CD4-positive, CD25-positive, alpha-beta regulatory T cell (primary cell): Measurements from ENCODE around the gene PFN3. TPM values are rescaled to one million over a fixed set of nuclear protein-coding genes. Genes with fewer than 3 reads are reported as not detected.
A peak's percentile ranks its signal among the peaks of the same experiment; 100 is the strongest.

Experiments used
- ATAC-seq, 2 donors: fragments of 150-1000 bp; cut with Tn5 transposase; one replicate each; pipeline ENCODE4 v1.10.0; 2021; ENCODE audit warnings: low read depth in 2 of 2, moderate number of reproducible peaks in 2 of 2, moderate library complexity in 1 of 2
- DNase-seq, 3 donors: peaks; one replicate each; pipeline versions ENCODE4 v3.0.0 to v3.0.0-alpha.2; 2012 to 2022; ENCODE audit warnings: mixed read lengths in 1 of 3
- H3K27ac ChIP-seq: one replicate; pipeline ENCODE4 v1.7.0; 2013; ENCODE audit warnings: mild to moderate bottlenecking, low read length; ENCODE audit not compliant: insufficient read depth, poor library complexity, severe bottlenecking
- H3K27me3 ChIP-seq: one replicate; pipeline ENCODE4 v1.7.0; 2013; ENCODE audit warnings: low read length; ENCODE audit not compliant: control insufficient read depth, insufficient read depth
- H3K36me3 ChIP-seq: one replicate; pipeline ENCODE4 v1.7.0; 2013; ENCODE audit warnings: mild to moderate bottlenecking, low read length, moderate library complexity; ENCODE audit not compliant: control insufficient read depth, insufficient read depth
- H3K4me1 ChIP-seq: 2 replicates; pipeline ENCODE4 v1.7.0; 2013; ENCODE audit warnings: mild to moderate bottlenecking, low read length; ENCODE audit not compliant: insufficient read depth, control insufficient read depth, poor library complexity, severe bottlenecking
- H3K4me3 ChIP-seq: one replicate; pipeline ENCODE4 v1.7.0; 2013; ENCODE audit warnings: low read depth, mild to moderate bottlenecking, low read length, moderate library complexity
- H3K9me3 ChIP-seq, 2 experiments: 1 replicate in 1 of 2; 2 replicates in 1 of 2; pipeline ENCODE4 v1.7.0; 2013; ENCODE audit warnings: low read length in 2 of 2, mild to moderate bottlenecking in 1 of 2, moderate library complexity in 1 of 2; ENCODE audit not compliant: control insufficient read depth in 2 of 2
- H3K27ac Mint-ChIP-seq, 3 donors: one replicate each; pipeline ENCODE4 v1.8.0; 2020 to 2022; ENCODE audit warnings: mild to moderate bottlenecking in 3 of 3, mixed read lengths in 3 of 3, moderate library complexity in 2 of 3
- H3K27me3 Mint-ChIP-seq: one replicate; pipeline ENCODE4 v1.8.0; 2022; ENCODE audit warnings: mild to moderate bottlenecking, mixed read lengths
- H3K36me3 Mint-ChIP-seq: one replicate; pipeline ENCODE4 v1.8.0; 2020; ENCODE audit warnings: mixed read lengths
- H3K4me1 Mint-ChIP-seq, 4 donors: one replicate each; pipeline ENCODE4 v1.8.0; 2020 to 2022; ENCODE audit warnings: mixed read lengths in 4 of 4, mild to moderate bottlenecking in 1 of 4
- H3K4me3 Mint-ChIP-seq, 4 donors: one replicate each; pipeline ENCODE4 v1.8.0; 2020 to 2022; ENCODE audit warnings: mild to moderate bottlenecking in 4 of 4, mixed read lengths in 4 of 4, moderate library complexity in 3 of 4
- H3K9me3 Mint-ChIP-seq, 7 donors: one replicate each; pipeline ENCODE4 v1.8.0; 2020 to 2022; ENCODE audit warnings: mixed read lengths in 7 of 7, mild to moderate bottlenecking in 3 of 7, moderate library complexity in 2 of 7
- polyA plus RNA-seq, 4 donors: library from polyadenylated mRNA; unstranded; fragments of 300-500 nt; fragmentation: Illumina TruSeq; gene quantifications; one replicate each; pipeline ENCODE4 v1.2.3, GENCODE V29; 2021
- total RNA-seq: library from RNA; stranded (reverse); gene quantifications from one replicate; pipeline ENCODE4 v1.2.3, GENCODE V29; 2022

PFN3 gene
- total and polyA plus RNA-seq, 5 donors from 2014 or later, result not detected

- Mint-ChIP-seq H3K4me1 (peaks cover 0 to 30% (median 12%) of the 10 kb centered on the region in 4 donors), H3K27ac (peak overlapping the region in 2 of 3 donors; percentile 67 to 68), H3K4me3 (peak overlapping the region; percentile 82 to 91 (median 86)), H3K9me3 (no peaks in the 10 kb centered on the region), H3K27me3 (peaks cover 24% of the 10 kb centered on the region), H3K36me3 (no peaks in the 10 kb centered on the region)
- Histone ChIP-seq H3K27me3 (no peaks in the 10 kb centered on the region), H3K4me1 (peaks cover 39% of the 10 kb centered on the region), H3K27ac (no peak overlapping the region), H3K36me3 (no peaks in the 10 kb centered on the region), H3K9me3 (no peaks in the 10 kb centered on the region), H3K4me3 (peak overlapping the region; percentile 44)
- peak; percentile 45 to 66 (median 58) for DNase-seq
- peak; percentile 14 to 24 for ATAC-seq
Observed at GRCh38 chr5:177403102-177403791, 2.8 kb upstream of the PFN3 start.

GRCh38 chr5:177402271-177403043 is 2.0 kb upstream of the PFN3 start:
- peak overlapping the region; percentile 44 for H3K4me3 ChIP-seq

GRCh38 chr5:177397875-177398390 is 2.5 kb downstream of the PFN3 start:
- H3K9me3 Mint-ChIP-seq, result no peaks in the 10 kb centered on the region
- Histone ChIP-seq H3K27me3 (no peaks in the 10 kb centered on the region), H3K36me3 (no peaks in the 10 kb centered on the region), H3K4me3 (no peak overlapping the region), H3K27ac (no peak overlapping the region), H3K4me1 (peaks cover 10% of the 10 kb centered on the region), H3K9me3 (no peaks in the 10 kb centered on the region)
- no peak for ATAC-seq
- H3K4me1 Mint-ChIP-seq, result peaks cover 0 to 15% (median 7%) of the 10 kb centered on the region in 4 donors
- no peak overlapping the region for H3K4me3 Mint-ChIP-seq
- peaks cover 23% of the 10 kb centered on the region for H3K27me3 Mint-ChIP-seq
- H3K36me3 Mint-ChIP-seq, result no peaks in the 10 kb centered on the region
- no peak for DNase-seq
- no peak overlapping the region for H3K27ac Mint-ChIP-seq

More at GRCh38 chr5:177402271-177403043, 2.0 kb upstream of the PFN3 start:
- Histone ChIP-seq H3K27me3 (no peaks in the 10 kb centered on the region), H3K4me1 (peaks cover 39% of the 10 kb centered on the region), H3K27ac (no peak overlapping the region), H3K36me3 (no peaks in the 10 kb centered on the region), H3K9me3 (no peaks in the 10 kb centered on the region)
- peak; percentile 46 to 57 for ATAC-seq
- peak overlapping the region; percentile 82 to 91 (median 86) for H3K4me3 Mint-ChIP-seq
- H3K27ac Mint-ChIP-seq, result peak overlapping the region in 2 of 3 donors; percentile 67 to 68
- peaks cover 0 to 30% (median 12%) of the 10 kb centered on the region in 4 donors for H3K4me1 Mint-ChIP-seq
- DNase-seq, result peak; percentile 44 to 78 (median 58)
- no peaks in the 10 kb centered on the region for H3K36me3 Mint-ChIP-seq
- no peaks in the 10 kb centered on the region for H3K9me3 Mint-ChIP-seq
- H3K27me3 Mint-ChIP-seq, result peaks cover 24% of the 10 kb centered on the region

- no peaks in the 10 kb centered on the region for H3K9me3 ChIP-seq
- H3K4me1 ChIP-seq, result no peaks in the 10 kb centered on the region
- Mint-ChIP-seq H3K27me3 (peaks cover 12% of the 10 kb centered on the region), H3K4me1 (peaks cover 0 to 7% (median under 1%) of the 10 kb centered on the region in 4 donors), H3K9me3 (no peaks in the 10 kb centered on the region), H3K27ac (no peak overlapping the region), H3K4me3 (peak overlapping the region in 1 of 4 donors; percentile 78), H3K36me3 (no peaks in the 10 kb centered on the region)
- H3K27me3 ChIP-seq, result no peaks in the 10 kb centered on the region
- no peaks in the 10 kb centered on the region for H3K36me3 ChIP-seq
- ATAC-seq (no peak), DNase-seq (no peak)
- H3K27ac ChIP-seq, result no peak overlapping the region
- H3K4me3 ChIP-seq, result no peak overlapping the region
Observed at GRCh38 chr5:177396807-177397206, 3.7 kb downstream of the PFN3 start.

- no peak overlapping the region for H3K4me3 ChIP-seq
- H3K36me3 Mint-ChIP-seq, result no peaks in the 10 kb centered on the region
- no peaks in the 10 kb centered on the region for H3K27me3 ChIP-seq
- no peak overlapping the region for H3K27ac ChIP-seq
- ATAC-seq (no peak), DNase-seq (no peak)
- no peak overlapping the region for H3K27ac Mint-ChIP-seq
- no peaks in the 10 kb centered on the region for H3K36me3 ChIP-seq
- no peak overlapping the region for H3K4me3 Mint-ChIP-seq
- peaks cover 4% of the 10 kb centered on the region for H3K27me3 Mint-ChIP-seq
- peaks cover 0 to 6% (median 2%) of the 10 kb centered on the region in 4 donors for H3K4me1 Mint-ChIP-seq
- no peaks in the 10 kb centered on the region for H3K9me3 ChIP-seq
- H3K9me3 Mint-ChIP-seq, result no peaks in the 10 kb centered on the region
- H3K4me1 ChIP-seq, result peaks cover under 1% of the 10 kb centered on the region
Observed at GRCh38 chr5:177396078-177396477, 4.4 kb downstream of the PFN3 start.

- peaks cover 21% of the 10 kb centered on the region for H3K4me1 ChIP-seq
- no peak overlapping the region for H3K4me3 Mint-ChIP-seq
- no peak for DNase-seq
Observed at GRCh38 chr5:177393990-177394389, 6.5 kb downstream of the PFN3 start.

GRCh38 chr5:177393206-177393765 is 7.2 kb downstream of the PFN3 start:
- no peaks in the 10 kb centered on the region for H3K9me3 Mint-ChIP-seq
- H3K27me3 Mint-ChIP-seq, result peaks cover 4% of the 10 kb centered on the region
- H3K27ac ChIP-seq, result no peak overlapping the region

More at GRCh38 chr5:177393990-177394389, 6.5 kb downstream of the PFN3 start:
- no peak for ATAC-seq
- Mint-ChIP-seq H3K36me3 (no peaks in the 10 kb centered on the region), H3K27me3 (peaks cover 4% of the 10 kb centered on the region), H3K4me1 (peaks cover 4 to 25% (median 12%) of the 10 kb centered on the region in 4 donors), H3K9me3 (no peaks in the 10 kb centered on the region), H3K27ac (no peak overlapping the region)
- Histone ChIP-seq H3K27ac (no peak overlapping the region), H3K9me3 (no peaks in the 10 kb centered on the region), H3K36me3 (no peaks in the 10 kb centered on the region), H3K27me3 (no peaks in the 10 kb centered on the region), H3K4me3 (no peak overlapping the region)

More at GRCh38 chr5:177393206-177393765, 7.2 kb downstream of the PFN3 start:
- Mint-ChIP-seq H3K4me3 (no peak overlapping the region), H3K4me1 (peaks cover 4 to 32% (median 18%) of the 10 kb centered on the region in 4 donors), H3K36me3 (no peaks in the 10 kb centered on the region), H3K27ac (peak overlapping the region in 2 of 3 donors; percentile 20 to 74)
- Histone ChIP-seq H3K9me3 (no peaks in the 10 kb centered on the region), H3K36me3 (no peaks in the 10 kb centered on the region), H3K4me1 (peaks cover 28% of the 10 kb centered on the region), H3K27me3 (no peaks in the 10 kb centered on the region), H3K4me3 (no peak overlapping the region)
- ATAC-seq (no peak), DNase-seq (no peak)
